Epithelial cell of umbilical artery (primary cell): Measurements from ENCODE around the gene ENGASE. TPM values are rescaled to one million over a fixed set of nuclear protein-coding genes. Genes with fewer than 3 reads are reported as not detected.

Experiments
- total RNA-seq: library from RNA; depleted of rRNA; stranded (reverse); fragments of >200 nt; gene quantifications from 2 replicates; pipeline ENCODE4 v1.2.3, GENCODE V29; 2014

The ENGASE gene
- total RNA-seq = 10.4 and 17.9 TPM in 2 replicates

GRCh38 chr17:79074649-79075445 lies at the start of gene ENGASE:
ENGASE (plus strand) TSS chr17:79074824; CDS start chr17:79074945, 121 bp downstream.

Other genes with a start within 250 kb of the ENGASE start
- 14.3 and 16.4 TPM in 2 replicates for gene USP36, start 234.0 kb upstream of the ENGASE start, total RNA-seq
- gene CEP295NL, start 171.6 kb upstream of the ENGASE start, total RNA-seq = 0.32 and 2.1 TPM in 2 replicates
- gene TIMP2, start 149.4 kb upstream of the ENGASE start, total RNA-seq = 17.2 and 28.0 TPM in 2 replicates
- 4.9 and 64.0 TPM in 2 replicates for gene LGALS3BP, start 94.9 kb upstream of the ENGASE start, total RNA-seq
- 43.5 and 60.9 TPM in 2 replicates for gene CANT1, start 65.1 kb upstream of the ENGASE start, total RNA-seq
- 2.9 and 17.9 TPM in 2 replicates for gene C1QTNF1, start 50.7 kb upstream of the ENGASE start, total RNA-seq